Left ventricle myocardium inferior (tissue), 1 donor: ENCODE results near the gene MIEF1. TPM values are rescaled to one million over a fixed set of nuclear protein-coding genes. Genes with fewer than 3 reads are reported as not detected.

Experiments used
- DNase-seq: peaks from one replicate; pipeline ENCODE4 v3.0.0-alpha.2; 2020
- H3K27ac ChIP-seq: fragments of 200-600 bp; replicated peaks from 2 replicates; pipeline ENCODE4 v1.8.0; 2021
- H3K27me3 ChIP-seq: fragments of 200-600 bp; 2 replicates; pipeline ENCODE4 v1.8.0; 2021; ENCODE audit warnings: low read depth
- H3K36me3 ChIP-seq: fragments of 200-600 bp; 2 replicates; pipeline ENCODE4 v1.8.0; 2021
- H3K4me1 ChIP-seq: fragments of 200-600 bp; 2 replicates; pipeline ENCODE4 v1.8.0; 2021
- H3K4me3 ChIP-seq: fragments of 200-600 bp; 2 replicates; pipeline ENCODE4 v1.8.0; 2021; ENCODE audit warnings: mild to moderate bottlenecking, moderate library complexity
- H3K9me3 ChIP-seq: fragments of 200-600 bp; replicated peaks from 2 replicates; pipeline ENCODE4 v1.8.0; 2021
- intact Hi-C: fragments of 100-400 bp; cut with micrococcal nuclease; formaldehyde crosslinking; loops from one replicate; pipeline ENCODE4 v1.11.0; 2022
- total RNA-seq: library from RNA; stranded (reverse); fragmentation: NEBNext Ultra II Directional; extraction: Animal tissue kit (Norgen Biotek cat#: 25700); gene quantifications from one replicate; pipeline ENCODE4 v1.2.1, GENCODE V29; 2021
- TF ChIP-seq, protein P1 (sequence below): fragments of 200-600 bp; IDR thresholded peaks from 2 replicates; pipeline ENCODE4 v1.8.0; 2021; ENCODE audit warnings: antibody characterized with exemption, mild to moderate bottlenecking, borderline replicate concordance
- donor health status: DM: no; HTN: yes; CAD: no; lungs with severe emphysema.

Gene MIEF1
- total RNA-seq, 1 donor from 2014 or later: 15.5 TPM

- intact Hi-C loops: no loop called here
- no peaks in the 10 kb centered on the region for H3K9me3 ChIP-seq
- H3K27ac ChIP-seq: no peak overlapping the region
- H3K27me3 ChIP-seq: no peaks in the 10 kb centered on the region
- H3K4me3 ChIP-seq: no peak overlapping the region
- TF ChIP-seq, protein P1, sequence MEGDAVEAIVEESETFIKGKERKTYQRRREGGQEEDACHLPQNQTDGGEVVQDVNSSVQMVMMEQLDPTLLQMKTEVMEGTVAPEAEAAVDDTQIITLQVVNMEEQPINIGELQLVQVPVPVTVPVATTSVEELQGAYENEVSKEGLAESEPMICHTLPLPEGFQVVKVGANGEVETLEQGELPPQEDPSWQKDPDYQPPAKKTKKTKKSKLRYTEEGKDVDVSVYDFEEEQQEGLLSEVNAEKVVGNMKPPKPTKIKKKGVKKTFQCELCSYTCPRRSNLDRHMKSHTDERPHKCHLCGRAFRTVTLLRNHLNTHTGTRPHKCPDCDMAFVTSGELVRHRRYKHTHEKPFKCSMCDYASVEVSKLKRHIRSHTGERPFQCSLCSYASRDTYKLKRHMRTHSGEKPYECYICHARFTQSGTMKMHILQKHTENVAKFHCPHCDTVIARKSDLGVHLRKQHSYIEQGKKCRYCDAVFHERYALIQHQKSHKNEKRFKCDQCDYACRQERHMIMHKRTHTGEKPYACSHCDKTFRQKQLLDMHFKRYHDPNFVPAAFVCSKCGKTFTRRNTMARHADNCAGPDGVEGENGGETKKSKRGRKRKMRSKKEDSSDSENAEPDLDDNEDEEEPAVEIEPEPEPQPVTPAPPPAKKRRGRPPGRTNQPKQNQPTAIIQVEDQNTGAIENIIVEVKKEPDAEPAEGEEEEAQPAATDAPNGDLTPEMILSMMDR: no peak
- DNase-seq: no peak
- peaks cover 10% of the 10 kb centered on the region for H3K36me3 ChIP-seq
- H3K4me1 ChIP-seq: peaks cover 20% of the 10 kb centered on the region
These were observed 13.5 kb upstream of the MIEF1 start for GRCh38 chr22:39488563-39489083.

GRCh38 chr22:39489094-39490068, 12.7 kb upstream of the MIEF1 start:
- H3K36me3 ChIP-seq: peaks cover 10% of the 10 kb centered on the region
- no peaks in the 10 kb centered on the region for H3K27me3 ChIP-seq
- no peak overlapping the region for H3K4me3 ChIP-seq
- TF ChIP-seq, protein P1: no peak
- DNase-seq: no peak
- intact Hi-C loops: no loop called here
- H3K27ac ChIP-seq: no peak overlapping the region
- H3K9me3 ChIP-seq: no peaks in the 10 kb centered on the region
- H3K4me1 ChIP-seq: peaks cover 20% of the 10 kb centered on the region

DNA sequence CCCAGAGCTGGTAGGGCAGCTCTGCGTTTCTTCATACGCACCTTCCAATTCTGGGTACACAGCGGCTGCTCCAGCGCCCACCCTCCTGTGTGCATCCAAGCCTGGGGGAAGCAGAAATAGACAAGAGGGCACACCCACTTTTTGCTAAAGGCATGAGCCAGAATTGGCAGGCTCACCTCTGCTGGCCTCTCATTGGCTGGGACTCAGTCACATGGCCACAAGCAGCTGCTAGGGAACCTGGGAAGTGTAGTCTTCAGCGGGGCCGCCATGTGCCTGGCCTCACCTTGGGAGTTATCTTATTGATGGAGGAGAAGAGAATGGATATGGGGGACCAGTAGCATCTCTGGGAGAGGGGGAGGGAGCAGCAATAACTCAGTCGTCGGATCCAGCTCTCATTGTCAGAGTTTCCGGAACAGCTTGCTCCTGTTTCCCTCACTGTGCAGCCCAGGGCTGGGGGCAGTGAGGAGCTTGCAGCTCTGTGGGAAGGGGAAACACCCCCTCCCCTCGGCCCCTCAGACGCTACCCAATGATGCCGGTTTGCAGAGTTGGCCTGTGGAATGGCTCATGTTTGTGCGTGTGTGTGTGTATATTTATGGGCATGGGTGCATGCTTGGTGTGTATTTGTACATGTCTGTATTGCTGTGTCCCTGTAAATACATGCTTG, 11.8 kb upstream of the MIEF1 start:
- intact Hi-C loops: no loop called here
- Histone ChIP-seq H3K27me3 (no peaks in the 10 kb centered on the region), H3K4me1 (peaks cover 27% of the 10 kb centered on the region), H3K9me3 (no peaks in the 10 kb centered on the region), H3K36me3 (peaks cover 10% of the 10 kb centered on the region), H3K4me3 (no peak overlapping the region), H3K27ac (no peak overlapping the region)
- peak; percentile 78 for DNase-seq
- TF ChIP-seq, protein P1: no peak

GRCh38 chr22:39490966-39491680, 11.0 kb upstream of the MIEF1 start:
- TF ChIP-seq, protein P1: no peak

GRCh38 chr22:39491696-39492095, 10.4 kb upstream of the MIEF1 start:
- intact Hi-C loops: no loop called here
- peaks cover 32% of the 10 kb centered on the region for H3K4me1 ChIP-seq

More at GRCh38 chr22:39490966-39491680, 11.0 kb upstream of the MIEF1 start:
- H3K27ac ChIP-seq: no peak overlapping the region
- no peaks in the 10 kb centered on the region for H3K9me3 ChIP-seq
- no peak overlapping the region for H3K4me3 ChIP-seq
- intact Hi-C loops: no loop called here
- no peaks in the 10 kb centered on the region for H3K27me3 ChIP-seq
- peaks cover 10% of the 10 kb centered on the region for H3K36me3 ChIP-seq
- DNase-seq: no peak
- peaks cover 29% of the 10 kb centered on the region for H3K4me1 ChIP-seq

More at GRCh38 chr22:39491696-39492095, 10.4 kb upstream of the MIEF1 start:
- TF ChIP-seq, protein P1: no peak
- no peak overlapping the region for H3K4me3 ChIP-seq
- H3K36me3 ChIP-seq: peaks cover 10% of the 10 kb centered on the region
- DNase-seq: no peak
- no peaks in the 10 kb centered on the region for H3K27me3 ChIP-seq
- no peak overlapping the region for H3K27ac ChIP-seq
- no peaks in the 10 kb centered on the region for H3K9me3 ChIP-seq
